KMS-11 (cell line): ENCODE data around the gene SULT4A1.

Experiments used
- H2AFZ ChIP-seq: fragments of 200-600 bp; sonication (generic); 2 replicates; pipeline ENCODE4 v1.6.1; 2016; ENCODE audit warnings: antibody characterized with exemption, mixed run types, low read depth
- H3K27ac ChIP-seq: fragments of 200-600 bp; sonication (generic); 2 replicates; pipeline ENCODE4 v1.6.1; 2016; ENCODE audit warnings: mild to moderate bottlenecking, mixed run types
- H3K27me3 ChIP-seq: fragments of 200-600 bp; sonication (generic); 2 replicates; pipeline ENCODE4 v1.6.1; 2017; ENCODE audit warnings: mild to moderate bottlenecking, low read depth, mixed run types, moderate library complexity; ENCODE audit not compliant: insufficient read depth
- H3K36me3 ChIP-seq: fragments of 200-600 bp; sonication (generic); 2 replicates; pipeline ENCODE4 v1.6.1; 2017; ENCODE audit warnings: mild to moderate bottlenecking, mixed run types; ENCODE audit not compliant: insufficient read depth
- H3K4me1 ChIP-seq: fragments of 200-600 bp; sonication (generic); 2 replicates; pipeline ENCODE4 v1.6.1; 2016; ENCODE audit warnings: mild to moderate bottlenecking, low read depth, mixed run types; ENCODE audit not compliant: poor library complexity, severe bottlenecking
- H3K4me2 ChIP-seq: fragments of 200-600 bp; sonication (generic); 2 replicates; pipeline ENCODE4 v1.7.0; 2016; ENCODE audit warnings: mild to moderate bottlenecking, mixed run types
- H3K4me3 ChIP-seq: fragments of 200-600 bp; sonication (generic); IDR thresholded peaks from 2 replicates; pipeline ENCODE4 v1.6.1; 2017; ENCODE audit warnings: low read depth, low read length, mixed read lengths; ENCODE audit not compliant: insufficient read depth
- H3K79me2 ChIP-seq: fragments of 200-600 bp; sonication (generic); 2 replicates; pipeline ENCODE4 v1.6.1; 2016; ENCODE audit warnings: low read depth, mixed run types; ENCODE audit not compliant: insufficient read depth
- H3K9ac ChIP-seq: fragments of 200-600 bp; sonication (generic); 2 replicates; pipeline ENCODE4 v1.6.1; 2016; ENCODE audit warnings: mild to moderate bottlenecking, mixed run types
- H4K20me1 ChIP-seq: fragments of 200-600 bp; sonication (generic); 2 replicates; pipeline ENCODE4 v1.6.1; 2016; ENCODE audit warnings: mild to moderate bottlenecking, mixed run types; ENCODE audit not compliant: insufficient read depth
- TF ChIP-seq, protein P1 (sequence below): fragments of 200-600 bp; sonication (generic); conservative IDR thresholded peaks from 2 replicates; pipeline ENCODE4 v1.6.1; 2017; ENCODE audit warnings: low read depth, mild to moderate bottlenecking, antibody characterized with exemption, low read length, moderate library complexity, mixed read lengths

SULT4A1 gene

DNA sequence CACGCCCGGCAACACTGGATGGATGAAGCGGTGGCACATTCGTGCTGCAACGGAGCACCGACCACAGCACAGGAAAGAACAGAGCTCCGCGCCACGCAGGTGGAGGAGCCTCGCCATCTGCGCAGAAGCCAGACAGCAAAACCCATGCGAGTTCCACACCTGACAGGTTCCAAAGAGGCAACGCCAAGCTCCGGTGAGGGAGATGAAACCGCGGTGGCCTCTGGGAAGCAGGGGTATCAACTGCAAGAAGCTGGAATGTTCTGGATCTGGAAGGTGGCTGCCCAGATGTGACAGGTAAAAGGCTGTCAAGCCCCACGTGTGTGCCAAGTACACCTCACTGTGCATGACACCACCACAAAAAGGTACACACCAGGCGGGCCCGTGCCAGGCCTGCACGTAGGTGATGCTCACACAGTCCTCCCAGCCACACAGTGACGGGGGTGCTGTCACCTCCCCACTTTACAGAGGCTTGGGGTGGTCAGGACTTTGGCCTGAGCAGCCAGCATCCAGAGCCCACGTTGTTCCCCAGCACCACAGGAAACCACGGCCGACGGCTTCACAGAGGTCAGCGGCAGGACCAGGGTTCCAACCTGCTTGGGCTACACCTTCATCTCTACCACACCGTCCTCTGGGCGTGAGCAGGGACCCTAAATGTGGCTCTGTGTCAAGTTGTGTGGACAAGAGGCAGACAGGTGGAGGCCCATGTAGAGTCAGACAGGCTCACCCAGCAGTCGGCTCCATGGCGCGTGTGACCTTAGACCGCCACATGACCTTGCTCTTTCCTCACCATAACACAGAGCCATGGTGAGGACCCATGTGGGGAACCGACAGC, 30.5 kb downstream of the SULT4A1 start:
- Histone ChIP-seq H4K20me1 (no peaks in the 10 kb centered on the region), H2AFZ (no peak overlapping the region), H3K4me3 (no peak overlapping the region), H3K79me2 (no peaks in the 10 kb centered on the region), H3K27me3 (peaks cover 19% of the 10 kb centered on the region), H3K27ac (no peak overlapping the region), H3K4me2 (no peak overlapping the region), H3K4me1 (no peaks in the 10 kb centered on the region), H3K9ac (no peak overlapping the region), H3K36me3 (no peaks in the 10 kb centered on the region)
- TF ChIP-seq, protein P1, sequence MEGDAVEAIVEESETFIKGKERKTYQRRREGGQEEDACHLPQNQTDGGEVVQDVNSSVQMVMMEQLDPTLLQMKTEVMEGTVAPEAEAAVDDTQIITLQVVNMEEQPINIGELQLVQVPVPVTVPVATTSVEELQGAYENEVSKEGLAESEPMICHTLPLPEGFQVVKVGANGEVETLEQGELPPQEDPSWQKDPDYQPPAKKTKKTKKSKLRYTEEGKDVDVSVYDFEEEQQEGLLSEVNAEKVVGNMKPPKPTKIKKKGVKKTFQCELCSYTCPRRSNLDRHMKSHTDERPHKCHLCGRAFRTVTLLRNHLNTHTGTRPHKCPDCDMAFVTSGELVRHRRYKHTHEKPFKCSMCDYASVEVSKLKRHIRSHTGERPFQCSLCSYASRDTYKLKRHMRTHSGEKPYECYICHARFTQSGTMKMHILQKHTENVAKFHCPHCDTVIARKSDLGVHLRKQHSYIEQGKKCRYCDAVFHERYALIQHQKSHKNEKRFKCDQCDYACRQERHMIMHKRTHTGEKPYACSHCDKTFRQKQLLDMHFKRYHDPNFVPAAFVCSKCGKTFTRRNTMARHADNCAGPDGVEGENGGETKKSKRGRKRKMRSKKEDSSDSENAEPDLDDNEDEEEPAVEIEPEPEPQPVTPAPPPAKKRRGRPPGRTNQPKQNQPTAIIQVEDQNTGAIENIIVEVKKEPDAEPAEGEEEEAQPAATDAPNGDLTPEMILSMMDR = no peak

DNA sequence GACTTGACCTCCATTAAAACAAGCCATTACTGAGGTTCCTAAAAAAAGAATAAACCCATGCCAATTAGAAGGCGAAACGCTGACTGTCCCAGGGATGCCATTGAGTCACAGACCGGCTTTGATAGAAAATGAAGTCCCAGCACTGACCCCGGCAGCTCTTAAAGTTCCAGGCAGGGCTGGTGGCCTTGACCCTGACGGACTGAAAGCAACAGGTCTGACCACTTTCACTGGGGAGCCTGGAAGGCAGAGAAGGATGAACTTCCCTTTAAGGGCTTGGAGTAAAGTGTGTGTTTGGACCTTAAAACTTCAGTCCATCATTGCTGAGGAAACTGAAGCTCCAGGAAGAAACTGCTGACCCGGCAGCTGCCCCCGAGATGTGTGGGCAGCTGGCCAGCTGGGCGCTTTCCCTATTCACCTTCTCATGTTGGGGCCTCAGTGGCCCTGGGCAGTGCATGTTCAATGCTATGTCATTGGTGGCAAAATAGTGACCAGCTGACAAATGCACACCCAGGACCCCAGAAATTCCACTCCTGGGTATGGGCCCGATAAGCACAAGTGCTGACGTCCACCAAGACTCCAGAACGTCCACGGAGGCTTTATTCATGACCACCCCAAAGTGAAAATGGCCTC, 31.3 kb downstream of the SULT4A1 start:
- Histone ChIP-seq H3K27ac (no peak overlapping the region), H3K79me2 (no peaks in the 10 kb centered on the region), H3K4me1 (no peaks in the 10 kb centered on the region), H4K20me1 (no peaks in the 10 kb centered on the region), H2AFZ (no peak overlapping the region), H3K9ac (no peak overlapping the region), H3K27me3 (peaks cover 26% of the 10 kb centered on the region), H3K4me2 (no peak overlapping the region), H3K4me3 (no peak overlapping the region), H3K36me3 (no peaks in the 10 kb centered on the region)
- TF ChIP-seq, protein P1 = no peak

DNA sequence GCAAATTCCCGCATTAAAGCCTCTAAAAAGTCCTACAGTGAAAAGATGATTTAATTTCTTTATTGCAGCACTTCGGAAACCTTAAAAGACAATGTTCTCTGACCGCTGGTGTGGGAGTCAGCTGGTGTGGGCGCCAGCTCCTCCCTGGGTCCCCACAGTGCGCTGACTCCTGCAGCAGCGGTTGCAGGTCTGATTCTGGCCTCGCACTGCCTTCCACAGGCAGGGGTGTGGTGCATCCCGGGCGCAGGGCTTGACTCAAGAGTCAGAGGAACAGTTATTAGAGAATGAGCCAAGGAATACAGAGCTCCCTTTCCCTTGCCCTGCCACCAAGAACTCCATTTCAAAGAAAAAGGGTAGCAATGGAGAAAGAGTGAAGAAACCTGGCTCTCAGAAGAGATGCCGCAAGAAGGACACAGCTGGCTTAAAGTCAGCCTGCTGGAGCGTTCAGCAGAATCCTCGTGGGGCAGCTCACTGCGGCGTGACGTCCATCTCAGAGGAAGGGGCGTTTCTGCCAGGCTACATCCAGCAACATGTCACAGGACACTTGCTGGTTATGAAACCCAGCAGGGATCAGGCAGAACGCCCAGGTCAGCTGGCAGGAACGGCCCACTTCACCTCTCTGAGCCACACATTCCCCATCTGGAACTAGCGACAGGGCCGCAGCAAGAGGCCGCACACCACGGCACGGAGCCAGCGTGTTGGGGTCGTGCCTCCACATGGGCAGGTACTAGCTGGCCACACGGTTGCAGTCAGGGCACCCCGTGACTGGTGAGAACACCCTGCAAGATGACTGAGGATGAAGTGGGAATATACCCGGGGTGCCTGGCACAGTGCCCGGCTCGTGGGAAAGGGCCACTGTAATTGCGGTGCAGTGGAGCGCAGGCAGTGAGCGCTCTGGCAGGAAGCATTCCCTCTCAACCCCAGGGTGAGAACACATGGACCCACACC, 32.1 kb downstream of the SULT4A1 start:
- no peak overlapping the region for H3K9ac ChIP-seq

More for the DNA sequence above, 32.1 kb downstream of the SULT4A1 start:
- no peaks in the 10 kb centered on the region for H3K4me1 ChIP-seq
- H3K27ac ChIP-seq = no peak overlapping the region
- no peaks in the 10 kb centered on the region for H3K36me3 ChIP-seq
- TF ChIP-seq, protein P1 = no peak
- no peak overlapping the region for H3K4me2 ChIP-seq
- H4K20me1 ChIP-seq = no peaks in the 10 kb centered on the region
- H2AFZ ChIP-seq = no peak overlapping the region
- H3K79me2 ChIP-seq = no peaks in the 10 kb centered on the region
- H3K27me3 ChIP-seq = peaks cover 34% of the 10 kb centered on the region
- H3K4me3 ChIP-seq = no peak overlapping the region
